GM21447 (cell line): Measurements from ENCODE around the gene BSN.

Source experiments
- ATAC-seq: cut with Tn5 transposase; IDR thresholded peaks from one replicate; pipeline ENCODE4 v1.9.1; 2021; ENCODE audit not compliant: unreplicated experiment

Gene BSN

GRCh38 chr3:49711489-49711888 is 157.2 kb downstream of the BSN start:
- ATAC-seq = no peak

GRCh38 chr3:49712166-49712565 is 157.9 kb downstream of the BSN start:
- ATAC-seq = no peak

GRCh38 chr3:49712631-49713317 is 158.5 kb downstream of the BSN start:
- no peak for ATAC-seq

- ATAC-seq = no peak
These were observed 159.2 kb downstream of the BSN start for GRCh38 chr3:49713336-49714105.

GRCh38 chr3:49714728-49715550 is 160.7 kb downstream of the BSN start:
- ATAC-seq = no peak

- no peak for ATAC-seq
These were observed 161.4 kb downstream of the BSN start for GRCh38 chr3:49715611-49716121.

- ATAC-seq = no peak
These were observed 161.9 kb downstream of the BSN start for GRCh38 chr3:49716169-49716568.

GRCh38 chr3:49716691-49717210 is 162.5 kb downstream of the BSN start:
- ATAC-seq = no peak

- ATAC-seq = no peak
These were observed 163.1 kb downstream of the BSN start for GRCh38 chr3:49717211-49717958.

GRCh38 chr3:49717959-49718857 is 163.9 kb downstream of the BSN start:
- ATAC-seq = no peak

GRCh38 chr3:49718858-49719213 is 164.6 kb downstream of the BSN start:
- no peak for ATAC-seq

GRCh38 chr3:49719214-49719884 is 165.1 kb downstream of the BSN start, which contains the start of gene AMIGO3:
Gene AMIGO3, minus strand, starts transcription at chr3:49719684. Its CDS starts 219 bp downstream, at chr3:49719465.
- peak; percentile 53 for ATAC-seq
